HCT116 (cell line): ENCODE measurements around the gene GPC5. TPM values are rescaled to one million over a fixed set of nuclear protein-coding genes. Genes with fewer than 3 reads are reported as not detected.

Experiments used
- ATAC-seq: fragments of 200-7000 bp; cut with Tn5 transposase; 2 replicates; pipeline ENCODE4 v1.9.1; 2020; ENCODE audit warnings: mild to moderate bottlenecking, moderate library complexity
- BruUV-seq: library from RNA; stranded (reverse); fragments of 400-500 nt; replicated peaks from 2 replicates; lab custom pipeline; 2021; lab: Mats Ljungman, UMichigan
- CTCF ChIA-PET: fragments of 300-600 bp; sonication (Branson Sonifier 250); formaldehyde crosslinking; loops from one replicate; lab custom pipeline; 2021; ENCODE audit warnings: antibody characterized with exemption; lab: Charles Lee
- POLR2A ChIA-PET: fragments of 300-600, 350-600 bp; sonication (Branson Sonifier 250); formaldehyde crosslinking; loops from one replicate; lab custom pipeline; 2021; ENCODE audit warnings: antibody characterized with exemption; lab: Charles Lee
- RAD21 ChIA-PET, 2 experiments: fragments of 300-600 bp; sonication (Branson Sonifier 250); formaldehyde crosslinking; loops; one replicate each; lab custom pipeline; 2023; ENCODE audit warnings: low total read pairs in 2 of 2; ENCODE audit not compliant: uncharacterized antibody in 2 of 2, unreplicated experiment in 2 of 2, low non-redundant PET in 1 of 2; lab: Charles Lee
- DNase-seq: peaks from one replicate; pipeline ENCODE4 v3.0.0-alpha.2; 2010; ENCODE audit warnings: low read depth, low spot score
- H2AFZ ChIP-seq: fragments of 200-600 bp; shearing (Covaris generic), sonication (generic); 2 replicates; pipeline ENCODE4 v1.6.1; 2017; ENCODE audit warnings: low read depth, mixed run types, mixed read lengths, antibody characterized with exemption, low read length; ENCODE audit not compliant: poor library complexity, severe bottlenecking
- H3K27ac ChIP-seq: 2 replicates; pipeline ENCODE4 v1.5.1; 2012; ENCODE audit warnings: low read depth, low read length
- H3K27me3 ChIP-seq: fragments of 200-600 bp; sonication (generic); 2 replicates; pipeline ENCODE4 v1.6.1; 2016; ENCODE audit warnings: mixed run types, low read length, mixed read lengths; ENCODE audit not compliant: insufficient read depth
- H3K36me3 ChIP-seq, 2 experiments: fragments of 200-500 bp in 1 of 2; fragments of 200-600 bp in 1 of 2; sonication (Bioruptor generic) in 1 of 2; sonication (generic) in 1 of 2; 2 replicates each; pipeline versions ENCODE4 v1.5.1 to v1.6.1; 2014 to 2016; ENCODE audit warnings: low read length in 2 of 2, inconsistent platforms in 1 of 2, mixed read lengths in 1 of 2, mixed run types in 1 of 2; ENCODE audit not compliant: insufficient read depth in 2 of 2, control insufficient read depth in 1 of 2
- H3K4me1 ChIP-seq, 2 experiments: fragments of 200-600 bp in 1 of 2; sonication (generic) in 1 of 2; 2 replicates each; pipeline versions ENCODE4 v1.5.1 to v1.6.1; 2012 to 2017; ENCODE audit warnings: low read length in 2 of 2, inconsistent platforms in 1 of 2, mild to moderate bottlenecking in 1 of 2, mixed read lengths in 1 of 2, mixed run types in 1 of 2, moderate library complexity in 1 of 2; ENCODE audit not compliant: insufficient read depth in 2 of 2, control insufficient read depth in 1 of 2
- H3K4me2 ChIP-seq: fragments of 200-600 bp; sonication (generic); 2 replicates; pipeline ENCODE4 v1.6.1; 2017; ENCODE audit warnings: mixed run types, low read length, mixed read lengths
- H3K4me3 ChIP-seq, 2 experiments: fragments of 200-600 bp in 1 of 2; sonication (generic) in 1 of 2; replicated peaks in 1 of 2; 2 replicates each; pipeline ENCODE4 v1.5.1; 2011 to 2016; ENCODE audit warnings: low read length in 2 of 2, control low read depth in 1 of 2, low read depth in 1 of 2, mild to moderate bottlenecking in 1 of 2, mixed read lengths in 1 of 2, mixed run types in 1 of 2
- H3K79me2 ChIP-seq: fragments of 200-600 bp; sonication (generic); 2 replicates; pipeline ENCODE4 v1.6.1; 2017; ENCODE audit warnings: mild to moderate bottlenecking, mixed run types, low read length, moderate library complexity, mixed read lengths; ENCODE audit not compliant: insufficient read depth
- H3K9ac ChIP-seq: fragments of 200-600 bp; sonication (generic); 2 replicates; pipeline ENCODE4 v1.6.1; 2016; ENCODE audit warnings: low read length, mixed read lengths
- H3K9me2 ChIP-seq: fragments of 200-600 bp; sonication (generic), shearing (Covaris generic); 2 replicates; pipeline ENCODE4 v1.6.1; 2017; ENCODE audit warnings: mixed run types, mild to moderate bottlenecking, moderate library complexity; ENCODE audit not compliant: insufficient read depth
- H3K9me3 ChIP-seq, 2 experiments: fragments of 200-500 bp in 1 of 2; fragments of 200-600 bp in 1 of 2; sonication (Bioruptor generic) in 1 of 2; sonication (generic) in 1 of 2; 2 replicates each; pipeline ENCODE4 v1.6.1; 2014 to 2017; ENCODE audit warnings: low read length in 2 of 2, mixed read lengths in 2 of 2, inconsistent platforms in 1 of 2, low read depth in 1 of 2, mild to moderate bottlenecking in 1 of 2, mixed run types in 1 of 2, moderate library complexity in 1 of 2; ENCODE audit not compliant: control insufficient read depth in 1 of 2, insufficient read depth in 1 of 2
- H4K20me1 ChIP-seq: fragments of 200-600 bp; sonication (generic), shearing (Covaris generic); 2 replicates; pipeline ENCODE4 v1.6.1; 2017; ENCODE audit warnings: mixed run types, mild to moderate bottlenecking, moderate library complexity; ENCODE audit not compliant: insufficient read depth
- ATF3 ChIP-seq: IDR thresholded peaks from 2 replicates; pipeline ENCODE4 v1.6.1; 2012
- CBX3 ChIP-seq: IDR thresholded peaks from 2 replicates; pipeline ENCODE4 v1.6.1; 2012; ENCODE audit warnings: low read depth
- CEBPB ChIP-seq: IDR thresholded peaks from 2 replicates; pipeline ENCODE4 v1.6.1; 2012; ENCODE audit warnings: low read depth
- POLR2A ChIP-seq: IDR thresholded peaks from 2 replicates; pipeline ENCODE4 v1.7.0; 2011; ENCODE audit warnings: borderline replicate concordance; ENCODE audit not compliant: insufficient read depth, insufficient read length; ENCODE audit errors: extremely low read depth
- POLR2AphosphoS5 ChIP-seq: IDR thresholded peaks from 2 replicates; pipeline ENCODE4 v1.6.1; 2011; ENCODE audit warnings: mild to moderate bottlenecking, low read depth, low read length, moderate library complexity
- RAD21 ChIP-seq: IDR thresholded peaks from 2 replicates; pipeline ENCODE4 v1.6.1; 2012; ENCODE audit warnings: low read depth, mild to moderate bottlenecking
- REST ChIP-seq: IDR thresholded peaks from 2 replicates; pipeline ENCODE4 v1.6.1; 2012; ENCODE audit warnings: low read depth
- SIN3A ChIP-seq: IDR thresholded peaks from 2 replicates; pipeline ENCODE4 v1.6.1; 2012; ENCODE audit warnings: low read depth
- SP1 ChIP-seq: IDR thresholded peaks from 2 replicates; pipeline ENCODE4 v1.6.1; 2012; ENCODE audit warnings: low read depth
- SRF ChIP-seq: IDR thresholded peaks from 2 replicates; pipeline ENCODE4 v1.6.1; 2012; ENCODE audit warnings: low read depth
- intact Hi-C: fragments of 100-400 bp; cut with micrococcal nuclease; formaldehyde crosslinking; loops from 2 replicates; pipeline ENCODE4 v1.10.0; 2022
- total RNA-seq: library from RNA; stranded (reverse); gene quantifications from one replicate; pipeline ENCODE4 v1.2.1, GENCODE V29; 2021; ENCODE audit not compliant: unreplicated experiment

GPC5 gene
- total RNA-seq, 1 experiment from 2014 or later = not detected

GRCh38 chr13:92415781-92416180 lies 1017.4 kb downstream of the GPC5 start:
- intact Hi-C loops = no loop called here
- ChIA-PET POLR2A (no interaction called here), CTCF (no interaction called here), RAD21 (no interaction called here)
- H3K79me2 ChIP-seq = no peaks in the 10 kb centered on the region
- no peak for DNase-seq
- no peak overlapping the region for H3K9ac ChIP-seq
- no peak overlapping the region for H3K27ac ChIP-seq
- peaks cover 8 to 15% of the 10 kb centered on the region in 2 experiments; a peak in 2 of 4 replicates for H3K9me3 ChIP-seq
- H3K4me1 ChIP-seq = no peaks in the 10 kb centered on the region
- H3K36me3 ChIP-seq = no peaks in the 10 kb centered on the region
- no peak overlapping the region for H3K4me2 ChIP-seq
- H3K4me3 ChIP-seq = no peak overlapping the region
- no TSS peak for BruUV-seq
- H2AFZ ChIP-seq = no peak overlapping the region
- no peaks in the 10 kb centered on the region for H3K27me3 ChIP-seq
- ATAC-seq = no peak
- no peaks in the 10 kb centered on the region for H3K9me2 ChIP-seq
- TF ChIP-seq SIN3A (no peak), POLR2AphosphoS5 (no peak), RAD21 (no peak), POLR2A (no peak), REST (no peak), SRF (no peak), ATF3 (no peak), SP1 (no peak), CBX3 (no peak), CEBPB (no peak)
- TF ChIP-seq, all 23 proteins: peak for 0
- H4K20me1 ChIP-seq = no peaks in the 10 kb centered on the region
